ENCODE data around the gene MAD1L1. TPM values are rescaled to one million over a fixed set of nuclear protein-coding genes. Genes with fewer than 3 reads are reported as not detected.
"Not testable (repeated sequence)": the region's sequence is repeated elsewhere in the genome, so short reads cannot be mapped to it uniquely, and the experiment has no call there.

The MAD1L1 gene
- polyA plus RNA-seq, 4 donors: 23.4 to 29.0 (median 25.7) TPM

- no peak for DNase-seq (ENCODE audit: low read depth in 4 of 4, low spot score in 2 of 4)
These were observed 389.4 kb downstream of the MAD1L1 start for GRCh38 chr7:1843271-1843861.

- DNase-seq (ENCODE audit: low read depth in 4 of 4, low spot score in 2 of 4): no peak
These were observed 390.2 kb downstream of the MAD1L1 start for GRCh38 chr7:1842321-1843221.

GRCh38 chr7:1841286-1842021 lies 391.3 kb downstream of the MAD1L1 start:
- DNase-seq (ENCODE audit: low read depth in 4 of 4, low spot score in 2 of 4): not testable (repeated sequence)

GRCh38 chr7:1840744-1841143 lies 392.0 kb downstream of the MAD1L1 start:
- DNase-seq (ENCODE audit: low read depth in 4 of 4, low spot score in 2 of 4): not testable (repeated sequence)

GRCh38 chr7:1839701-1840100 lies 393.0 kb downstream of the MAD1L1 start:
- no peak for DNase-seq (ENCODE audit: low read depth in 4 of 4, low spot score in 2 of 4)

- not testable (repeated sequence) for DNase-seq (ENCODE audit: low read depth in 4 of 4, low spot score in 2 of 4)
These were observed 393.7 kb downstream of the MAD1L1 start for GRCh38 chr7:1838911-1839531.

GRCh38 chr7:1838544-1838872 lies 394.2 kb downstream of the MAD1L1 start:
- DNase-seq (ENCODE audit: low read depth in 4 of 4, low spot score in 2 of 4): not testable (repeated sequence)

- DNase-seq (ENCODE audit: low read depth in 4 of 4, low spot score in 2 of 4): not testable (repeated sequence)
These were observed 394.8 kb downstream of the MAD1L1 start for GRCh38 chr7:1837696-1838543.

GRCh38 chr7:1831933-1832535 lies 400.7 kb downstream of the MAD1L1 start:
- DNase-seq (ENCODE audit: low read depth in 4 of 4, low spot score in 2 of 4): not testable (repeated sequence)

- not testable (repeated sequence) for DNase-seq (ENCODE audit: low read depth in 4 of 4, low spot score in 2 of 4)
These were observed 401.3 kb downstream of the MAD1L1 start for GRCh38 chr7:1831471-1831870.

GRCh38 chr7:1829668-1830067 lies 403.1 kb downstream of the MAD1L1 start:
- not testable (repeated sequence) for DNase-seq (ENCODE audit: low read depth in 4 of 4, low spot score in 2 of 4)

- no peak for DNase-seq (ENCODE audit: low read depth in 4 of 4, low spot score in 2 of 4)
These were observed 403.6 kb downstream of the MAD1L1 start for GRCh38 chr7:1829111-1829510.

GRCh38 chr7:1828170-1828569 lies 404.6 kb downstream of the MAD1L1 start:
- DNase-seq (ENCODE audit: low read depth in 4 of 4, low spot score in 2 of 4): not testable (repeated sequence)

- not testable (repeated sequence) for DNase-seq (ENCODE audit: low read depth in 4 of 4, low spot score in 2 of 4)
These were observed 405.2 kb downstream of the MAD1L1 start for GRCh38 chr7:1827521-1827981.

GRCh38 chr7:1826931-1827330 lies 405.8 kb downstream of the MAD1L1 start:
- not testable (repeated sequence) for DNase-seq (ENCODE audit: low read depth in 4 of 4, low spot score in 2 of 4)

- DNase-seq (ENCODE audit: low read depth in 4 of 4, low spot score in 2 of 4): no peak
These were observed 406.6 kb downstream of the MAD1L1 start for GRCh38 chr7:1825897-1826741.

GRCh38 chr7:1825647-1825896 lies 407.2 kb downstream of the MAD1L1 start:
- not testable (repeated sequence) for DNase-seq (ENCODE audit: low read depth in 4 of 4, low spot score in 2 of 4)

- DNase-seq (ENCODE audit: low read depth in 4 of 4, low spot score in 2 of 4): not testable (repeated sequence)
These were observed 407.7 kb downstream of the MAD1L1 start for GRCh38 chr7:1824882-1825646.

Measured in left renal cortex interstitium (tissue), 4 donors.